Activated CD8-positive, alpha-beta memory T cell treated with anti-CD3 and anti-CD28 coated beads, Interleukin-2, amount 50 U/mL, for 1 hour (primary cell): ENCODE results near the gene SLC46A2.

Source experiments
- DNase-seq: peaks from one replicate; pipeline ENCODE4 v3.0.0-alpha.2; 2020; ENCODE audit errors: extremely low read depth

The SLC46A2 gene

GRCh38 chr9:112886351-112886750 lies 4.3 kb downstream of the SLC46A2 start:
- no peak for DNase-seq

- DNase-seq: no peak
These were observed 5.4 kb downstream of the SLC46A2 start for GRCh38 chr9:112885324-112885723.

- DNase-seq: no peak
These were observed 6.0 kb downstream of the SLC46A2 start for GRCh38 chr9:112884721-112885120.

- DNase-seq: no peak
These were observed 6.6 kb downstream of the SLC46A2 start for GRCh38 chr9:112884101-112884500.

GRCh38 chr9:112881331-112881730 lies 9.3 kb downstream of the SLC46A2 start:
- no peak for DNase-seq

GRCh38 chr9:112880650-112881049 lies 10.0 kb downstream of the SLC46A2 start:
- no peak for DNase-seq

- DNase-seq: no peak
These were observed 11.9 kb downstream of the SLC46A2 start for GRCh38 chr9:112878752-112879151.

GRCh38 chr9:112873773-112874405 lies 16.8 kb downstream of the SLC46A2 start:
- no peak for DNase-seq

- no peak for DNase-seq
These were observed 18.7 kb downstream of the SLC46A2 start for GRCh38 chr9:112872019-112872418.

GRCh38 chr9:112870556-112870955 lies 20.1 kb downstream of the SLC46A2 start:
- DNase-seq: no peak

GRCh38 chr9:112869917-112870316 lies 20.8 kb downstream of the SLC46A2 start:
- no peak for DNase-seq

GRCh38 chr9:112869041-112869529 lies 21.6 kb downstream of the SLC46A2 start:
- DNase-seq: no peak

GRCh38 chr9:112868461-112868860 lies 22.2 kb downstream of the SLC46A2 start:
- no peak for DNase-seq

GRCh38 chr9:112867275-112867991 lies 23.2 kb downstream of the SLC46A2 start:
- no peak for DNase-seq

GRCh38 chr9:112866662-112867274 lies 23.9 kb downstream of the SLC46A2 start:
- DNase-seq: no peak

- DNase-seq: no peak
These were observed 25.7 kb downstream of the SLC46A2 start for GRCh38 chr9:112864982-112865381.

- no peak for DNase-seq
These were observed 26.3 kb downstream of the SLC46A2 start for GRCh38 chr9:112864403-112864802.

- no peak for DNase-seq
These were observed 26.9 kb downstream of the SLC46A2 start for GRCh38 chr9:112863746-112864145.

- no peak for DNase-seq
These were observed 27.5 kb downstream of the SLC46A2 start for GRCh38 chr9:112863214-112863613.

GRCh38 chr9:112861638-112862555 lies 28.8 kb downstream of the SLC46A2 start:
- DNase-seq: no peak

- no peak for DNase-seq
These were observed 29.5 kb downstream of the SLC46A2 start for GRCh38 chr9:112861155-112861554.

GRCh38 chr9:112860451-112860850 lies 30.2 kb downstream of the SLC46A2 start:
- DNase-seq: no peak
